GM20431 (cell line): ENCODE data around the gene SCGB1C1.
"Not testable (repeated sequence)": the region's sequence is repeated elsewhere in the genome, so short reads cannot be mapped to it uniquely, and the experiment has no call there.

Source experiments
- in situ Hi-C: fragments of 300-500 bp; cut with MseI, MboI; formaldehyde crosslinking; loops from one replicate; pipeline ENCODE4 v1.15.0; 2020; ENCODE audit warnings: low sequenced_read_pairs; ENCODE audit not compliant: unreplicated experiment

SCGB1C1 gene

GRCh38 chr11:236774-237767 lies 44.2 kb downstream of the SCGB1C1 start, which contains the start of gene PSMD13:
TSS of gene PSMD13 (plus strand) at chr11:236976. CDS start at chr11:237050, 74 bp downstream.
- in situ Hi-C loops, result no loop called here

- in situ Hi-C loops, result not testable (repeated sequence)
Measured at GRCh38 chr11:238346-238745, 45.5 kb downstream of the SCGB1C1 start.

- in situ Hi-C loops, result no loop called here
Measured at GRCh38 chr11:240315-240714, 47.4 kb downstream of the SCGB1C1 start.

GRCh38 chr11:241634-242033 lies 48.8 kb downstream of the SCGB1C1 start:
- in situ Hi-C loops, result no loop called here
